Measurements from ENCODE around the gene SPOCK3.
"Not testable (repeated sequence)": the region's sequence is repeated elsewhere in the genome, so short reads cannot be mapped to it uniquely, and the experiment has no call there.

The SPOCK3 gene

DNA sequence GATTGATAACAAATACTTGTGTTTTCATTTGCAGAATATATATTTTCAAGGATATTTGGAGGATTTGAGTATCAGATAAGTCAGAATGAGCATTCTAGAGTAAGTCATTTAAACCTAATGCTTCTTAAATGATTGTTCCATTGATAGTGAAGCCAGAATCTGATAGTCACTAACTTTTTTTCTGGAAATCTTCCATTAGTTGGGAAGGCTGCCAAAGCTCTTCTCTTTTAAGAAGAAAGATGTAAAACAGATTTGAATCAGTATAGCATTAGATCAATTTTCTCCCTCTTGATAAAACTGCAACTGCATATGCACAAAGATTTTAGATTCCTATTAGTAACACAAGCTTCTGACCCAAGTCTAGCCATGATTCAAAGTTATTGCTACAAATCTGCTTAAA, 256.7 kb downstream of the SPOCK3 start:
- in situ Hi-C loops (cut with MboI; ENCODE audit: low pct_unique_long_range_greater_than_20kb, low sequenced_read_pairs, unreplicated experiment) = no loop called here
- TF ChIP-seq, protein P1, sequence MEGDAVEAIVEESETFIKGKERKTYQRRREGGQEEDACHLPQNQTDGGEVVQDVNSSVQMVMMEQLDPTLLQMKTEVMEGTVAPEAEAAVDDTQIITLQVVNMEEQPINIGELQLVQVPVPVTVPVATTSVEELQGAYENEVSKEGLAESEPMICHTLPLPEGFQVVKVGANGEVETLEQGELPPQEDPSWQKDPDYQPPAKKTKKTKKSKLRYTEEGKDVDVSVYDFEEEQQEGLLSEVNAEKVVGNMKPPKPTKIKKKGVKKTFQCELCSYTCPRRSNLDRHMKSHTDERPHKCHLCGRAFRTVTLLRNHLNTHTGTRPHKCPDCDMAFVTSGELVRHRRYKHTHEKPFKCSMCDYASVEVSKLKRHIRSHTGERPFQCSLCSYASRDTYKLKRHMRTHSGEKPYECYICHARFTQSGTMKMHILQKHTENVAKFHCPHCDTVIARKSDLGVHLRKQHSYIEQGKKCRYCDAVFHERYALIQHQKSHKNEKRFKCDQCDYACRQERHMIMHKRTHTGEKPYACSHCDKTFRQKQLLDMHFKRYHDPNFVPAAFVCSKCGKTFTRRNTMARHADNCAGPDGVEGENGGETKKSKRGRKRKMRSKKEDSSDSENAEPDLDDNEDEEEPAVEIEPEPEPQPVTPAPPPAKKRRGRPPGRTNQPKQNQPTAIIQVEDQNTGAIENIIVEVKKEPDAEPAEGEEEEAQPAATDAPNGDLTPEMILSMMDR (IDR thresholded peaks at IDR 0.05; ENCODE audit: extremely low read depth, insufficient read depth, missing control alignments) = no peak
- DNase-seq (ENCODE audit: low spot score) = no peak

DNA sequence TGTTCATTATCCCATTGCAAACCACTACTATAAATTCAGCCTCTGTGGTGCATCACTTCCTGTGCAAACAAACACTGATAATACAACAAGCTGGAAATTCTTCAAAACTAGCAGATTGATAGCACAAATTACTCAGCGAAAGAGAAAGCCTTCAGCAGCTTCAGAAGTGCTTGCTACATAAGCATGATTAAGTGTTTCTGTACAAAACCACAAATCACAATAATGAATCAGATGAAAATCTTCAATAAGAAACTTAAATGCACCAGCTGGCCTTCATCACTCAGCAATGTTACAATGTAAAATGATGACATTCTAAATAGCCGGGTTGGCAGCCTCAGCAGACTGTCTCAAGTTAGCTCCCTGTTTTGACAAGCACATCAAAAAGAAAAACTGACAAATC, 262.2 kb downstream of the SPOCK3 start:
- in situ Hi-C loops (cut with MboI; ENCODE audit: low pct_unique_long_range_greater_than_20kb, low sequenced_read_pairs, unreplicated experiment) = no loop called here
- no peak for DNase-seq (ENCODE audit: low spot score)
- TF ChIP-seq, protein P1 (IDR thresholded peaks at IDR 0.05; ENCODE audit: extremely low read depth, insufficient read depth, missing control alignments) = no peak

DNA sequence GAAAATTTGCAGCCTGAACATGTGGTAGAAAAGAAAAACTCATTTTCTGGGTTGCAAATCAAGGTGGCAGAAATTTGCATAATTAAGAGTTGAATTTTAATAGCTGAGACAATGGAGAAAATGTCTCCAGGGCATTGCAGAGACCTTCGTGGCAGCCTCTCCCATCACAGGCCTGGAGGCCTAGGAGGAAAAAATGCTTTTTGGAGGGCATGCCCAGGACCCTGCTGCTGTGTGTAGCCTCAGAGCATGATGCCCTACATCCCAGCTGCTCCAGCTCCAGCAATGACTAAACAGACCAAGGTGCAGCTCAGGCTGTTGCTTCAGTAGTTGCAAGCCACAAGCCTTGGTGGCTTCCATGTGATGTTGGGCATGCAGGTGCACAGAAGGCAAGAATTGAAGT, 266.1 kb downstream of the SPOCK3 start:
- in situ Hi-C loops (cut with MboI; ENCODE audit: low pct_unique_long_range_greater_than_20kb, low sequenced_read_pairs, unreplicated experiment) = not testable (repeated sequence)

DNA sequence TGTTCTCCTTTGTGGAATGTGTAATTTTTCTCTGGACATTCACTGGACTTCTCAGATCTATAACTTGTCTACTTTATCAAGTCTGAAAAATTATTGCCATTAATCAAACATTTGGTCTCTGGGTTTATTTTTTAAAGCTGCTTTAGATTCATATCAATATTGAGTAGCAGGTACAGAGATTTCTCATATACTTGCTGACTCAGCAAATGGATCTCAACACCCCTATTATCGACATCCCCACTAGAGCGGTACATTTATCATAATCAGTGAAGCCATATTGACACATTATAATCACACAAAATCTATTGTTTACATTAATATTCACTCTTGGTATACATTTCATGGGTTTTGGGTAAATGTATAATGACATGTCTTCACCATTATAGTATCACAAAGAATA, 268.7 kb downstream of the SPOCK3 start:
- TF ChIP-seq, protein P1 (IDR thresholded peaks at IDR 0.05; ENCODE audit: extremely low read depth, insufficient read depth, missing control alignments) = no peak

More for the DNA sequence above, 266.1 kb downstream of the SPOCK3 start:
- not testable (repeated sequence) for DNase-seq (ENCODE audit: low spot score)

DNA sequence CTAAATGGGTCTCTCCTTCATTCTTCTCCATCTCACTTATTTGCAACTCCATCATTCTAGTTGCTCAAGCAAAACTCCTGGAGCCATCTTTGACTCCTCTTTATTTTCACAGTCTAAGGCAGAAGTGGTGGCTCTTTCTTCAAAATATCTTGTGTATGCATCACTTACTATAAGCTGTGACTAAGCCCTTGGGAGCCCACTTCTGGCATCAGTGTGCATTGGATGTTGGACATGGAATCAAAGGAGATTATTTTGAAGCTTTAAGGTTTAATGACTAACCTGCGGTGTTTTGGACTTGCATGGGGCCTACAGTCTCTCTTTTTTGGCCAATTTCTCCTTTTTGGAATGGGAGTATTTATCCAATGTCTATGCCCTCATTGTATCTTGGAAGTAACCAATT, 276.8 kb downstream of the SPOCK3 start:
- DNase-seq (ENCODE audit: low spot score) = no peak
- TF ChIP-seq, protein P1 (IDR thresholded peaks at IDR 0.05; ENCODE audit: extremely low read depth, insufficient read depth, missing control alignments) = no peak
- in situ Hi-C loops (cut with MboI; ENCODE audit: low pct_unique_long_range_greater_than_20kb, low sequenced_read_pairs, unreplicated experiment) = no loop called here

More for the DNA sequence above, 268.7 kb downstream of the SPOCK3 start:
- in situ Hi-C loops (cut with MboI; ENCODE audit: low pct_unique_long_range_greater_than_20kb, low sequenced_read_pairs, unreplicated experiment) = no loop called here
- no peak for DNase-seq (ENCODE audit: low spot score)

DNA sequence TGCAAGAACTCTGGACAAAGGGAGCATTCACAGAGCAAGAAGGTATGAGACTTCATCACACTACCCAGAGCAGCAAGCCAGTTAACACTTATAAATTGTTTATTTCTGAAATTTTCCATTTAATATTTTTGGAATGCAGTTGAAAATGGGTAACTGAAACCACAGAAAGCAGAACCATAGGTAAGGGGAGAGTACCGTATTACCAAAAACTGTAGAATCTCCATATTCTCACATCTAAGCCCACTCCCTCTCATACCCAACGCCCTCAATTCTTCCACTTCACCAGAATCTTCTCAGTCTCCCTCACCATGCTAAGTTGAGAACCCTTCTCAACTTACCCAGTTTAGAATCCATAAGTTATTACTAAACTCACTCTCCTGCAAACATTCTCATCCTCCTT, 277.8 kb downstream of the SPOCK3 start:
- TF ChIP-seq, protein P1 (IDR thresholded peaks at IDR 0.05; ENCODE audit: extremely low read depth, insufficient read depth, missing control alignments) = no peak
- in situ Hi-C loops (cut with MboI; ENCODE audit: low pct_unique_long_range_greater_than_20kb, low sequenced_read_pairs, unreplicated experiment) = no loop called here
- DNase-seq (ENCODE audit: low spot score) = no peak

DNA sequence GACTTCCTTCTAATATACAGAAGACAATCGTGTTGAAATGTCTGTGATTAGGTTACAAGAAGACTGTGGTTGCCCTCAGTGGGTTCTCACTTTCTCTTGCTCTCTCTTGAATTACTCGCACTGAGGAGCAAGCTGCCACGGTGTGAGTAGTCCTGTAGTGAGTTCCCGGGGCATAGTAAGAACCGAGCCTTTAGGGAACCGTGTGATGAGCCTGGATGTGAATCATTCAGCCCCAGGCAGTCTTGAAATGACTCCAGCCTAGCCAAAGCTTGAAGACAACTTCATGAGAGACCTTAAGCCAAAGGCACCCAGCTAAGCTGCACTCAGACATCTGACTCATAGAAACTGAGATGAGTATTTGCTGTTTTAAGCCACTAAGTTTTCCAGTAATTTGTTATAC, 292.7 kb downstream of the SPOCK3 start:
- peak; percentile 7 for DNase-seq (ENCODE audit: low spot score)
- in situ Hi-C loops (cut with MboI; ENCODE audit: low pct_unique_long_range_greater_than_20kb, low sequenced_read_pairs, unreplicated experiment) = no loop called here

More for the DNA sequence above, 292.7 kb downstream of the SPOCK3 start:
- TF ChIP-seq, protein P1 (IDR thresholded peaks at IDR 0.05; ENCODE audit: extremely low read depth, insufficient read depth, missing control alignments) = no peak
